GM21515 (cell line): ENCODE results near the gene L3MBTL1.
"Not testable (repeated sequence)": the region's sequence is repeated elsewhere in the genome, so short reads cannot be mapped to it uniquely, and the experiment has no call there.

ENCODE experiments used
- ATAC-seq: cut with Tn5 transposase; IDR thresholded peaks from one replicate; pipeline ENCODE4 v1.9.1; 2021; ENCODE audit not compliant: unreplicated experiment

L3MBTL1 gene

DNA sequence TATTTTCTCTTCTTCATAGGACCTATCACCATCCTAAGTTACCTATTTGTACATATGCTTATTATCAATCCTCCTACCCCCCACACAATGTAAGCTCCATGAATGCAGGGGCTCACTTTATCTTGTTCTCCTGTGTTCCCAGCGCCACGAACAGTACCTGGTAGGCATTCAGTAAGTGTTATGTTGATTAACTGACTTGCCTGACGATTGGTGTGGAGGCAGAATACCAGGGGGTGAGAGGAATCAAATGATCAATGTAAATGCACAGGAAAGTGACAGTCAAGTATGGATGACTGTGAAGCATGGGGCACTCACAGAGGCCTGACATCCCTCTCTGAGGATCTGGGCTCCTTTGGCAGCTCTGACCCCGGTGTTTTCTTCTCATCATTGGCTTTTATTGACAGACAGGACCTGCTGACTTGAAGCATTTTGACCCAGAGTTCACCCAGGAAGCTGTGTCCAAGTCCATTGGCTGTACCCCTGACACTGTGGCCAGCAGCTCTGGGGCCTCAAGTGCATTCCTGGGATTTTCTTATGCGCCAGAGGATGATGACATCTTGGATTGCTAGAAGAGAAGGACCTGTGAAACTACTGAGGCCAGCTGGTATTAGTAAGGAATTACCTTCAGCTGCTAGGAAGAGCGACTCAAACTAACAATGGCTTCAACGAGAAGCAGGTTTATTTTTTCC lies 77.1 kb downstream of the L3MBTL1 start:
- ATAC-seq = no peak

DNA sequence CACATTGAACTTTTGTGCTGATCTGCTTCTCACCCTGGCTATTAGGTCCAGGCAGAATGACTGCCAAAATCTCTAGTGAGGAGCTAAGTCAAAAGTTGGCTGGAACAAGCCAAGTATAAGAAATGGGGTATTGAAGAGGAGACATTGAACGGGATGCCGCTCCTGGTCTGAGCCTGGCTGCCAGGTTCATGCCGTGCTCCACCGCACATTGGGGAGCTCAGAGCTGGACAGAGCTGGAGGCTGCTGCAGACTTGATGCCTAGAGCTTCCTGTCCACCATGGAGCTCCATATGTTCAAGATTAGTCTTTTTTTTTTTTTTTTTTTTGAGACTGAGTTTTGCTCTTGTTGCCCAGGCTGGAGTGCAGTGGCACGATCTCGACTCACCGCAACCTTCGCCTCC lies 79.1 kb downstream of the L3MBTL1 start:
- ATAC-seq = no peak

DNA sequence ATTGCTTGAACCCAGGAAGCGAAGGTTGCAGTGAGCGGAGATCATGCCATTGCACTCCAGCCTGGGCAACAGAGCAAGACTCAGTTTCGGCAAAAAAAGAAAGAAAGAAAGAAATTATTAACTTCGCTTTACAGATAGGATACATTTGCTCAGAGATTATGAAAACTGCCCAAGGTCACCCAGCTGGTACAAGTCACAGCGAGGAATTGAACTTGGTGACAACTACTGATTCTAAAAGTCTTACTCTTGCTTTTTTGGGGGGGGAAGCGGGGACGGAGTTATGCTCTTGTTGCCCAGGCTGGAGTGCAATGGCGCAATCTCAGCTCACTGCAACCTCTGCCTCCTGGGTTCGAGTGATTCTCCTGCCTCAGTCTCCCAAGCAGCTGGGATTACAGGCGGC lies 81.0 kb downstream of the L3MBTL1 start:
- ATAC-seq = not testable (repeated sequence)

DNA sequence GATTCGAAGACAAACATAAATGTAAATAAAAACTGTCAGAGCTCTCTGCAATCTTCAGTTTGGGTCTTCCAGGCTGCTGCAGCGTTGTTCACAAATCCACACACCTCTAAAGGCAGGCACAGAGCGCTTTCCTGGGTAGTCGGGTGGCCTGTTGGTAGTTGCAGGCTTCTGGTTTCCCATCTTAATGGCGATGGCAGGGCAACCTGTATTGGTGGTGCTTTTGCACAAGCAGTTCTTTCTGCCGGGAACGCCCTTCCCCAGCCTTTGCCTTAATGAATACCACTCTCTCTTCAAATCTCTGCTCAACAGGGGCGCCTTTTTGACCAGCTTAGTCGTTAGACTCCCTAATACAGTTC lies 82.5 kb downstream of the L3MBTL1 start:
- ATAC-seq = no peak

DNA sequence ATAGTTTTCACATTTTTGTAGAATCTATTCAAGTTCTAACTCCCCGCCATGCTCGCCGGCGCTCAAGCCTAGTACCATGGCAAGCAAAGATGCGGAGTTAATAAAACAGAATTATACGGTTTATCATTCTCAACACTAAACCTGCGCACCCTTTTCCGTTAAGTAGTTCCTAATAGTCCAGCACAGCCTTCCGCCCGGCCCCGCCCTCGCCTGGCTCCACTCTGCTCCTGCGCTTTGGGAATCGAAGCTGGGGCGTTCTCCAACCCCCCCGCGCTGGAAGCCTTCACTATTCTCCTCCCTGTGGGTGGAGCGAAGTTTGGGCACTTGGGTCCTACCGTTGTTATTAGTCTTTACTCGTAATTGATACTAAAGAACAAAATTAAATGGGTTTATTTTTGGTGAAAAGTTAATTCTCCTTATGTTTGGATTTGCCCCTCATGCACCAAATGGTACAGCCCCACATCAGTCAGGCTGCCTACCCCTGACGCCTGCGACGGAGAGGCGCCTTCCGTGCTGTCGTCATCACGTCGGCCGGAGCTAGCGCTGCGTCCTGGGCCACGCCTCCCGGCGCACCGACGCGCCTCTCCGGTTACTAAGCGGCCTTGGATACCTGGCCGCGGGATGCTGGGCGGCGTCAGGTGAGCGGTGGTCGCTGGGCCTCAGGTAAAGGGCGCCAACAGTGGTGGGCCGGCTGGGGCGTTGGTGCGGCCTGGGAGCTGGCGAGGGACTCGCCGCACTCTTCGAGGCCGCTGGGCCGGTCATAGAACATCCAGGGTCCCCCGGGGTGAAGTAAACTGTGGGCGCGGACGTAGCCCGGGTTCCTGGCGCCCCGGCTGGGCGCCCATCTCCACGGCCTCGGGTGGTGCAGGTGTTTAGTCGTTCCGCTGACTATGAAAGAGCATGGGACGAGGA lies 83.2 kb downstream of the L3MBTL1 start, which contains the start of gene IFT52:
IFT52 (plus strand) TSS at position 546 of the 912 bp plus-strand sequence. CDS start 3,762 bp downstream, outside the sequence.
- ATAC-seq = peak; percentile 99
